Measurements from ENCODE around the gene FRMD6.
"Not testable (repeated sequence)": the region's sequence is repeated elsewhere in the genome, so short reads cannot be mapped to it uniquely, and the experiment has no call there.

The FRMD6 gene

GRCh38 chr14:51628238-51628637 is 23.5 kb upstream of the FRMD6 start:
- DNase-seq, result no peak

- DNase-seq, result no peak
Observed at GRCh38 chr14:51630987-51631386, 20.7 kb upstream of the FRMD6 start.

GRCh38 chr14:51633298-51633697 is 18.4 kb upstream of the FRMD6 start:
- DNase-seq, result not testable (repeated sequence)

- no peak for DNase-seq
Observed at GRCh38 chr14:51636109-51636508, 15.6 kb upstream of the FRMD6 start.

- DNase-seq, result no peak
Observed at GRCh38 chr14:51638071-51638944, 13.4 kb upstream of the FRMD6 start.

- no peak for DNase-seq
Observed at GRCh38 chr14:51639668-51640316, 11.9 kb upstream of the FRMD6 start.

GRCh38 chr14:51643140-51643539 is 8.6 kb upstream of the FRMD6 start:
- no peak for DNase-seq

- no peak for DNase-seq
Observed at GRCh38 chr14:51644217-51644933, 7.3 kb upstream of the FRMD6 start.

GRCh38 chr14:51648296-51648695 is 3.4 kb upstream of the FRMD6 start:
- no peak for DNase-seq

- DNase-seq, result no peak
Observed at GRCh38 chr14:51650716-51651387, 858 bp upstream of the FRMD6 start.

GRCh38 chr14:51652168-51653078 is 713 bp downstream of the FRMD6 start:
- no peak for DNase-seq

GRCh38 chr14:51653079-51653774 is 1.5 kb downstream of the FRMD6 start:
- peak; percentile 58 for DNase-seq

GRCh38 chr14:51653775-51654532 is 2.2 kb downstream of the FRMD6 start:
- DNase-seq, result no peak

- DNase-seq, result no peak
Observed at GRCh38 chr14:51654533-51654845, 2.8 kb downstream of the FRMD6 start.

GRCh38 chr14:51657762-51658161 is 6.1 kb downstream of the FRMD6 start:
- DNase-seq, result no peak

- no peak for DNase-seq
Observed at GRCh38 chr14:51658441-51659173, 6.9 kb downstream of the FRMD6 start.

GRCh38 chr14:51660741-51661140 is 9.0 kb downstream of the FRMD6 start:
- DNase-seq, result no peak

- DNase-seq, result no peak
Observed at GRCh38 chr14:51661504-51661903, 9.8 kb downstream of the FRMD6 start.

GRCh38 chr14:51663783-51664326 is 12.1 kb downstream of the FRMD6 start:
- no peak for DNase-seq
